Ishikawa (cell line): ENCODE measurements around the gene G0S2.

ENCODE experiments used
- CEBPB ChIP-seq: IDR thresholded peaks from 2 replicates; pipeline ENCODE4 v1.6.1; 2012
- CREB1 ChIP-seq: IDR thresholded peaks from 2 replicates; pipeline ENCODE4 v1.6.1; 2012; ENCODE audit warnings: low read depth
- EGR1 ChIP-seq: IDR thresholded peaks from 2 replicates; pipeline ENCODE4 v1.6.1; 2012
- EP300 ChIP-seq: IDR thresholded peaks from 2 replicates; pipeline ENCODE4 v1.6.1; 2012; ENCODE audit warnings: borderline replicate concordance
- FOXM1 ChIP-seq: IDR thresholded peaks from 2 replicates; pipeline ENCODE4 v1.6.1; 2012; ENCODE audit warnings: low read depth, borderline replicate concordance
- MAX ChIP-seq: IDR thresholded peaks from 2 replicates; pipeline ENCODE4 v1.6.1; 2012
- NFIC ChIP-seq: IDR thresholded peaks from 2 replicates; pipeline ENCODE4 v1.6.1; 2012
- RAD21 ChIP-seq: IDR thresholded peaks from 2 replicates; pipeline ENCODE4 v1.6.1; 2012; ENCODE audit warnings: low read depth
- TAF1 ChIP-seq: IDR thresholded peaks from 2 replicates; pipeline ENCODE4 v1.6.1; 2012; ENCODE audit warnings: low read depth, mild to moderate bottlenecking
- TCF12 ChIP-seq: IDR thresholded peaks from 2 replicates; pipeline ENCODE4 v1.6.1; 2012; ENCODE audit warnings: low read depth
- TEAD4 ChIP-seq: IDR thresholded peaks from 2 replicates; pipeline ENCODE4 v1.6.1; 2012
- YY1 ChIP-seq: IDR thresholded peaks from 2 replicates; pipeline ENCODE4 v1.6.1; 2012; ENCODE audit warnings: low read depth
- ZBTB7A ChIP-seq: IDR thresholded peaks from 2 replicates; pipeline ENCODE4 v1.6.1; 2012; ENCODE audit warnings: low read depth
- TF ChIP-seq, protein P1 (sequence below): IDR thresholded peaks from 2 replicates; pipeline ENCODE4 v1.6.1; 2012
- TF ChIP-seq, protein P2 (sequence below): IDR thresholded peaks from 2 replicates; pipeline ENCODE4 v1.6.1; 2012; ENCODE audit warnings: low read depth, mild to moderate bottlenecking

The G0S2 gene

GRCh38 chr1:209642816-209643215 lies 32.4 kb upstream of the G0S2 start:
- TF ChIP-seq RAD21: no peak
- no peak for TF ChIP-seq MAX
- no peak for TF ChIP-seq TCF12
- no peak for TF ChIP-seq TAF1
- TF ChIP-seq, protein P1, sequence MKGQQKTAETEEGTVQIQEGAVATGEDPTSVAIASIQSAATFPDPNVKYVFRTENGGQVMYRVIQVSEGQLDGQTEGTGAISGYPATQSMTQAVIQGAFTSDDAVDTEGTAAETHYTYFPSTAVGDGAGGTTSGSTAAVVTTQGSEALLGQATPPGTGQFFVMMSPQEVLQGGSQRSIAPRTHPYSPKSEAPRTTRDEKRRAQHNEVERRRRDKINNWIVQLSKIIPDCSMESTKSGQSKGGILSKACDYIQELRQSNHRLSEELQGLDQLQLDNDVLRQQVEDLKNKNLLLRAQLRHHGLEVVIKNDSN: no peak
- TF ChIP-seq CEBPB: no peak
- no peak for TF ChIP-seq ZBTB7A
- TF ChIP-seq NFIC: no peak
- TF ChIP-seq CREB1: no peak
- TF ChIP-seq FOXM1: no peak
- TF ChIP-seq YY1: no peak
- no peak for TF ChIP-seq TEAD4

DNA sequence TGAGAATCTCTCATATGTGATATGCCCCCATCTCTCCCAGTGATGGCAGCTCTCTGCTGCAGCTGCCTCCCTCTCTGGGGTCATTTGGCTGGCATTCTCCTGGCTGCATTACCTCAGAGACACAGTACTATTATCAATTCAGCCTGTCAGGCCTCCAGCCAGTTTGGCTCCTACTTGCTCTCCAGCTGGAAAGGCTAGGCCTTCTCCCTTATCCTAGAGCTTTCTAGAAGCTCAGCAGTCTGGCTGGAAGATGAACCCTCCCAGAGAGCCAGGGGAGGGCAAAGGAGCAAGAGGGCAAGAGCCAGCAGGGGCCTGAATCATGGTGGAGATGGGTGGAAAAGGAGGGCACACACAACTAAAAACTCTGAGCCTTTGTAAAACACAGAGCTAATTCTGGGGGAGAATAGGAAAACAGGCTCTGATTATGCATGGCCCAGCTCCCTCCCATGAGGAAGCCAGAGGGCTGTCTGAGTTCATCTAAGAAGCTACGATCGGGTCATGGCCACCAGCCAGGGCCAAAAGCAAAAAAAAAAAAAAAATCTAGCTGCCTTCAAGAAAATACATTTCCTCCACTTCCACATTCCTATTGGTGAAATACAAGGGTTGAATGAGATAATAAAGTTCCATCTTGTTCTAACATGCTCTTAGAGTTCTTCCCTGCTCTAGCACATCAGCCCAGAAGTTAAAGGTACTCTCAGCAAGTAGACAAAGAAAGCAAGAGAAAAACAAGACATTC lies 31.8 kb upstream of the G0S2 start:
- no peak for TF ChIP-seq NFIC
- no peak for TF ChIP-seq EP300
- TF ChIP-seq CREB1: no peak
- TF ChIP-seq TAF1: no peak
- TF ChIP-seq, protein P2, sequence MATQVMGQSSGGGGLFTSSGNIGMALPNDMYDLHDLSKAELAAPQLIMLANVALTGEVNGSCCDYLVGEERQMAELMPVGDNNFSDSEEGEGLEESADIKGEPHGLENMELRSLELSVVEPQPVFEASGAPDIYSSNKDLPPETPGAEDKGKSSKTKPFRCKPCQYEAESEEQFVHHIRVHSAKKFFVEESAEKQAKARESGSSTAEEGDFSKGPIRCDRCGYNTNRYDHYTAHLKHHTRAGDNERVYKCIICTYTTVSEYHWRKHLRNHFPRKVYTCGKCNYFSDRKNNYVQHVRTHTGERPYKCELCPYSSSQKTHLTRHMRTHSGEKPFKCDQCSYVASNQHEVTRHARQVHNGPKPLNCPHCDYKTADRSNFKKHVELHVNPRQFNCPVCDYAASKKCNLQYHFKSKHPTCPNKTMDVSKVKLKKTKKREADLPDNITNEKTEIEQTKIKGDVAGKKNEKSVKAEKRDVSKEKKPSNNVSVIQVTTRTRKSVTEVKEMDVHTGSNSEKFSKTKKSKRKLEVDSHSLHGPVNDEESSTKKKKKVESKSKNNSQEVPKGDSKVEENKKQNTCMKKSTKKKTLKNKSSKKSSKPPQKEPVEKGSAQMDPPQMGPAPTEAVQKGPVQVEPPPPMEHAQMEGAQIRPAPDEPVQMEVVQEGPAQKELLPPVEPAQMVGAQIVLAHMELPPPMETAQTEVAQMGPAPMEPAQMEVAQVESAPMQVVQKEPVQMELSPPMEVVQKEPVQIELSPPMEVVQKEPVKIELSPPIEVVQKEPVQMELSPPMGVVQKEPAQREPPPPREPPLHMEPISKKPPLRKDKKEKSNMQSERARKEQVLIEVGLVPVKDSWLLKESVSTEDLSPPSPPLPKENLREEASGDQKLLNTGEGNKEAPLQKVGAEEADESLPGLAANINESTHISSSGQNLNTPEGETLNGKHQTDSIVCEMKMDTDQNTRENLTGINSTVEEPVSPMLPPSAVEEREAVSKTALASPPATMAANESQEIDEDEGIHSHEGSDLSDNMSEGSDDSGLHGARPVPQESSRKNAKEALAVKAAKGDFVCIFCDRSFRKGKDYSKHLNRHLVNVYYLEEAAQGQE: no peak
- no peak for TF ChIP-seq FOXM1
- no peak for TF ChIP-seq YY1
- TF ChIP-seq ZBTB7A: no peak
- TF ChIP-seq, protein P1: no peak
- TF ChIP-seq TEAD4: no peak
- no peak for TF ChIP-seq EGR1
- TF ChIP-seq MAX: no peak
- no peak for TF ChIP-seq CEBPB
- no peak for TF ChIP-seq RAD21
- no peak for TF ChIP-seq TCF12

- TF ChIP-seq EGR1: no peak
- no peak for TF ChIP-seq TCF12
- no peak for TF ChIP-seq FOXM1
- TF ChIP-seq ZBTB7A: no peak
- TF ChIP-seq CEBPB: no peak
- TF ChIP-seq, protein P1: no peak
- TF ChIP-seq MAX: no peak
- TF ChIP-seq TAF1: no peak
- TF ChIP-seq CREB1: no peak
- TF ChIP-seq EP300: no peak
- no peak for TF ChIP-seq TEAD4
- TF ChIP-seq, protein P2: no peak
- TF ChIP-seq RAD21: no peak
- no peak for TF ChIP-seq YY1
Measured at GRCh38 chr1:209645574-209646452, 29.4 kb upstream of the G0S2 start.

DNA sequence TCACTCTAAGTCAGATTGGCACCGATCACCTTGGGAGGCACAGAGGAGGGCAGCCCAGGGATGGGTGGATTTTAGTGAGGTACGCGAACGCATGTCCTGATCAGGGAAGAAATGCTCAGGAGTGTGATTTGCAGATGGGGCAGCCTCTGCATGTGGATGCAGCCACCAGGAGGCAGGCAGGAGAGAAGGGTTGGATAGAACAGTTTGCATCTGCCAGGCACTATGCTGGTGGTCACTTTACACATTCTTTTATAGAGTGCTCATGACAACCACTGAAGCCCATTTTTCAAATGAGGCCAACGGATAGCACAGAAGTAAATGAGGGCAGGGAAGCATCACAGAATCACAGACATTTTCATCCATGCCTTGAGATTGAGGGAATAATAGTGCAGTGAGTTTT lies 28.7 kb upstream of the G0S2 start:
- TF ChIP-seq YY1 (no peak), CREB1 (no peak), RAD21 (no peak), TCF12 (no peak), NFIC (no peak), MAX (no peak), TEAD4 (no peak), FOXM1 (no peak), ZBTB7A (no peak), TAF1 (no peak), EGR1 (no peak), CEBPB (no peak), EP300 (no peak)
- TF ChIP-seq, protein P1: no peak
- TF ChIP-seq, protein P2: no peak
